ENCODE measurements around the gene TBC1D22A.

The TBC1D22A gene

DNA sequence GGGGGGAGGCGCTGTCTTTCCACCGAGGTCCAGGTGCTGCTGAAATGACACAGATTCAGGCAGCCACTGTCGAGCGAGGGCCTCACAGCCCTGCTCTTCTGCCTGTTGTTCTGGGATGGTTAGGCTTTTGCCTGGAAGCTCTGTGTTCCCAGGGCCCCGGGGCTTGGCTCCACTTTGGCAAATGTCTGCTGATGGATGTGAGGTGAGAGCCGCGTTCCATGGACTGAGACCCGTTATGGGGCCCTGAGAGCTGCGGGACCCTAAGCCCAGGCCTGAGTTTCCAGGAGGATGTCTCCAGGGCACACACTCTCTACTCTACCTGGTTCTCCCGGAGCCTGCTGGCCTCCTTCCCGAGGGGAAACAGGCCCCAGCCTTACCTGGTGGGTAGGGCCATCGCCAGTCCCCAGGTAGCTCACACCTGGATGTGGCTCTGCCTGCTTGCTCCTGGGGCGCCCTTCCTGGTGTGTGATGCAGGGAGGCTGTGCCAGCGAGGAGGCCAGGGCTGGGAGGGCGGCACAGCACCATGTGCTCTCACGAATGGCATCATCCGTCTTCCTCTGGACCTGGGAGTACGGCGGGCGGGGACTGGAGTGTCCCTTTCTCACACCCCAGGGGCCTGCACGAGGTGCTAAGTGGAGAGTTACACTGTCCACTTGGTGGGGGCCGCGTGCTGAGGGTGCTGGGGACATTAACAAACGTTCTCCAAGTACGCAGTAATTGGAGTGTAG, 435.5 kb downstream of the TBC1D22A start:
- Histone ChIP-seq H3K4me1 (ENCODE audit: insufficient read depth, poor library complexity, severe bottlenecking) (no peaks in the 10 kb centered on the region), H3K27me3 (ENCODE audit: insufficient read depth, poor library complexity, severe bottlenecking) (no peaks in the 10 kb centered on the region), H3K4me3 (ENCODE audit: severe bottlenecking) (no peak overlapping the region), H3K36me3 (ENCODE audit: low read depth) (no peaks in the 10 kb centered on the region), H3K27ac (ENCODE audit: poor library complexity, severe bottlenecking) (no peak overlapping the region), H3K9me3 (ENCODE audit: severe bottlenecking) (no peaks in the 10 kb centered on the region)
- TF ChIP-seq, protein P1, sequence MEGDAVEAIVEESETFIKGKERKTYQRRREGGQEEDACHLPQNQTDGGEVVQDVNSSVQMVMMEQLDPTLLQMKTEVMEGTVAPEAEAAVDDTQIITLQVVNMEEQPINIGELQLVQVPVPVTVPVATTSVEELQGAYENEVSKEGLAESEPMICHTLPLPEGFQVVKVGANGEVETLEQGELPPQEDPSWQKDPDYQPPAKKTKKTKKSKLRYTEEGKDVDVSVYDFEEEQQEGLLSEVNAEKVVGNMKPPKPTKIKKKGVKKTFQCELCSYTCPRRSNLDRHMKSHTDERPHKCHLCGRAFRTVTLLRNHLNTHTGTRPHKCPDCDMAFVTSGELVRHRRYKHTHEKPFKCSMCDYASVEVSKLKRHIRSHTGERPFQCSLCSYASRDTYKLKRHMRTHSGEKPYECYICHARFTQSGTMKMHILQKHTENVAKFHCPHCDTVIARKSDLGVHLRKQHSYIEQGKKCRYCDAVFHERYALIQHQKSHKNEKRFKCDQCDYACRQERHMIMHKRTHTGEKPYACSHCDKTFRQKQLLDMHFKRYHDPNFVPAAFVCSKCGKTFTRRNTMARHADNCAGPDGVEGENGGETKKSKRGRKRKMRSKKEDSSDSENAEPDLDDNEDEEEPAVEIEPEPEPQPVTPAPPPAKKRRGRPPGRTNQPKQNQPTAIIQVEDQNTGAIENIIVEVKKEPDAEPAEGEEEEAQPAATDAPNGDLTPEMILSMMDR (IDR thresholded peaks at IDR 0.05; ENCODE audit: poor library complexity, severe bottlenecking) = no peak
- ATAC-seq (ENCODE audit: low read depth) (no peak; the same call in 2 of the 3 replicates), DNase-seq (ENCODE audit: low spot score) (peak; percentile 60)

DNA sequence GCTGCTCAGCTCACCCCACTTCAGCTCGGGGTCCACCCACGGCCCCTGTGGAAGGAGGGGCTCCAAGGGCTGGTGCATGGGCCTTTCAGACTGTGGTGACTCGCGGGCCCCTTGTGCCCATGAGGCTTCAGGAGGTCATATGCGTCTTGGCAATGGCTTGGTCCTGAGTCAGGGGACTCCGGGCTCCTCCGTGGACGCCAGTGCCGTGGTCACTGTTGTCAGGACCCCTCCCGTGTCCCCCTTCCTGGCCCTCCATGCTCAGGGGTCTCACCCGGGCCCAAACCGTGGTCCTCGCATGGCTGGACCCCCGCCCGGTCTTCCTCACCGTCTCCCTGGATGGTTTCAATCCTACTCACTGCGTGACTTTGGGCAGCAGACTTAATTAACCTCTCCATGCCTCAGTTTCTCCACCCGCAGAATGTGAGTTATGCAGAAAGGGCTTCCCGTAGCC, 436.4 kb downstream of the TBC1D22A start:
- ATAC-seq (ENCODE audit: low read depth) (no peak), DNase-seq (ENCODE audit: low spot score) (no peak)
- Histone ChIP-seq H3K36me3 (ENCODE audit: low read depth) (no peaks in the 10 kb centered on the region), H3K27ac (ENCODE audit: poor library complexity, severe bottlenecking) (no peak overlapping the region), H3K27me3 (ENCODE audit: insufficient read depth, poor library complexity, severe bottlenecking) (no peaks in the 10 kb centered on the region), H3K4me3 (ENCODE audit: severe bottlenecking) (no peak overlapping the region), H3K9me3 (ENCODE audit: severe bottlenecking) (no peaks in the 10 kb centered on the region), H3K4me1 (ENCODE audit: insufficient read depth, poor library complexity, severe bottlenecking) (no peaks in the 10 kb centered on the region)
- TF ChIP-seq, protein P1 (IDR thresholded peaks at IDR 0.05; ENCODE audit: poor library complexity, severe bottlenecking) = no peak

DNA sequence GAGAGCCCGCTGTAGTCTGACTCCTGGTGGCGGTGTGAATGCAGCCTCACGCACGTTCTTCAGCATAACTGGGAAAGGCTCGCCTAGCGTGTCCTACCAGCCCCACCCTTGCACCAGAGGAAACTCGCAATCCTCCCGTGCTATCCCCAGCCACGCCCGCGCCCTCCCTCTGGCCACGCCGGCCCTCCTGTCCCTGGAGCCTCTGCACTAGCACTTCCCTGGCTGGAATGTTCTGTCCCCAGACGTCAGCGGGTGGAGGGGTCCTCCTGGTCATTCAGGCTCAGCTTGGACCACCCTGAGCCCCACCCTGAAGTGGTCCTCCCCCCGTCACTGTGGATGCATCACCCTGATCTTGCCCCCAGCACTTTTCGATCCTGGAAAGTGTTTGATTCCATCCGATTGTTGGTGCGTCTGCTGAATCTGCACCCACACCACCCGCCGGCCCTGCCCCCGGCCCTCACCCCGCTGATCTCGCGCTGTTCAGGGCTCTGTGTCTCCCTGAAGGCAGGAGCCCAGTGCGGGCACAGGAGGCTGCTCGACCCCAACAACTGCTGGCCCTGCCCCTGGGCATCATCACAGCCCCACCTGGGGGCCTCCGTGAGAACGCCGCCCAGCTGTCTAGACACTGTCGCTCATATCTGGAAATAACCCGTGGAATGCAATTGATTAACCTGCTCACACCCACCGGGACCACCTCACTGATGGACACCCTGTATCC, 437.0 kb downstream of the TBC1D22A start:
- Histone ChIP-seq H3K27me3 (ENCODE audit: insufficient read depth, poor library complexity, severe bottlenecking) (no peaks in the 10 kb centered on the region), H3K9me3 (ENCODE audit: severe bottlenecking) (no peaks in the 10 kb centered on the region), H3K27ac (ENCODE audit: poor library complexity, severe bottlenecking) (no peak overlapping the region), H3K36me3 (ENCODE audit: low read depth) (no peaks in the 10 kb centered on the region), H3K4me1 (ENCODE audit: insufficient read depth, poor library complexity, severe bottlenecking) (no peaks in the 10 kb centered on the region), H3K4me3 (ENCODE audit: severe bottlenecking) (no peak overlapping the region)
- TF ChIP-seq, protein P1 (IDR thresholded peaks at IDR 0.05; ENCODE audit: poor library complexity, severe bottlenecking) = no peak
- DNase-seq (ENCODE audit: low spot score) = no peak
- no peak for ATAC-seq (ENCODE audit: low read depth)

DNA sequence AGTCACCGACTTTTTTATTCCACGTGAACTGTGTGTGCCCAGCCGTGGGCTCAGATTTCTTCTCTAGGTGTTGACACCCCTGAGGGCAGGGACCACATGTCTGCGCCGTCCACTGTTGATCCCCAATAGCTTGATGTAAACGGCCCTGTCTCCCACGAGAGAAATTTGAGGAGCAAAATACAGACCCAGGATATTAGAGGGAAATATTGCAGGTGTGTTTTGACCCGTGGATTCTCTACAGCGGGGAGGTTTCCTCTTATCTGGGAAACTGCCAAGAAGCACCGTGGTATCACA, 437.5 kb downstream of the TBC1D22A start:
- H3K9me3 ChIP-seq (ENCODE audit: severe bottlenecking) = no peaks in the 10 kb centered on the region
- TF ChIP-seq, protein P1 (IDR thresholded peaks at IDR 0.05; ENCODE audit: poor library complexity, severe bottlenecking) = no peak
- ATAC-seq (ENCODE audit: low read depth) = no peak
- H3K27ac ChIP-seq (ENCODE audit: poor library complexity, severe bottlenecking) = no peak overlapping the region
- no peak overlapping the region for H3K4me3 ChIP-seq (ENCODE audit: severe bottlenecking)
- no peak for DNase-seq (ENCODE audit: low spot score)
- no peaks in the 10 kb centered on the region for H3K4me1 ChIP-seq (ENCODE audit: insufficient read depth, poor library complexity, severe bottlenecking)
- no peaks in the 10 kb centered on the region for H3K36me3 ChIP-seq (ENCODE audit: low read depth)
- no peaks in the 10 kb centered on the region for H3K27me3 ChIP-seq (ENCODE audit: insufficient read depth, poor library complexity, severe bottlenecking)

Measured in RWPE2 (cell line).